GM12864 (cell line): ENCODE results near the gene APOBEC3B.
"Not testable (repeated sequence)": the region's sequence is repeated elsewhere in the genome, so short reads cannot be mapped to it uniquely, and the experiment has no call there.

ENCODE experiments used
- DNase-seq: peaks from one replicate; pipeline ENCODE4 v3.0.0-alpha.2; 2011; ENCODE audit warnings: low read depth
- H3K4me3 ChIP-seq: 2 replicates; pipeline ENCODE4 v1.5.1; 2011; ENCODE audit warnings: mild to moderate bottlenecking, low read depth, low read length, control low read depth
- TF ChIP-seq, protein P1 (sequence below): IDR thresholded peaks from 2 replicates; pipeline ENCODE4 v1.5.1; 2011; ENCODE audit warnings: low read depth, mild to moderate bottlenecking, moderate library complexity, low read length, control low read depth, inconsistent platforms; ENCODE audit errors: missing control alignments

APOBEC3B gene

DNA sequence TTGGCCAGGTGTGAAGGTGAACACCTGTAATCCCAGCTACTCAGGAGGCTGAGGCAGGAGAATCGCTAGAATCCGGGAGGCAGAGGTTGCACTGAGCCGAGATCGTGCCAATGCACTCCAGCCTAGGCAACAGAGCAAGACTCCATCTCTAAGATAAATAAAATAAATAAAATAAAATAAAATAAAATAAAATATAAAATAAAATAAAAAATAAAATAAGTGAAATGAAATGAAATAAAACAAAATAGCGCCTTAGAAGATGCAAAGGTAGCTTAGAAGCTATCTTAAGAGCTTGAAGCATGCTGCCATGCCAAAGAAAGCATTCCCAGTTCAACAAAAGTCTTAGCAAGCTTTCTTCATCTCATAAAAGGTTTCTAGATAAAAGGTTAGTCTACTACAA is 25.0 kb downstream of the APOBEC3B start:
- TF ChIP-seq, protein P1, sequence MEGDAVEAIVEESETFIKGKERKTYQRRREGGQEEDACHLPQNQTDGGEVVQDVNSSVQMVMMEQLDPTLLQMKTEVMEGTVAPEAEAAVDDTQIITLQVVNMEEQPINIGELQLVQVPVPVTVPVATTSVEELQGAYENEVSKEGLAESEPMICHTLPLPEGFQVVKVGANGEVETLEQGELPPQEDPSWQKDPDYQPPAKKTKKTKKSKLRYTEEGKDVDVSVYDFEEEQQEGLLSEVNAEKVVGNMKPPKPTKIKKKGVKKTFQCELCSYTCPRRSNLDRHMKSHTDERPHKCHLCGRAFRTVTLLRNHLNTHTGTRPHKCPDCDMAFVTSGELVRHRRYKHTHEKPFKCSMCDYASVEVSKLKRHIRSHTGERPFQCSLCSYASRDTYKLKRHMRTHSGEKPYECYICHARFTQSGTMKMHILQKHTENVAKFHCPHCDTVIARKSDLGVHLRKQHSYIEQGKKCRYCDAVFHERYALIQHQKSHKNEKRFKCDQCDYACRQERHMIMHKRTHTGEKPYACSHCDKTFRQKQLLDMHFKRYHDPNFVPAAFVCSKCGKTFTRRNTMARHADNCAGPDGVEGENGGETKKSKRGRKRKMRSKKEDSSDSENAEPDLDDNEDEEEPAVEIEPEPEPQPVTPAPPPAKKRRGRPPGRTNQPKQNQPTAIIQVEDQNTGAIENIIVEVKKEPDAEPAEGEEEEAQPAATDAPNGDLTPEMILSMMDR = no peak
- no peak overlapping the region for H3K4me3 ChIP-seq
- no peak for DNase-seq

DNA sequence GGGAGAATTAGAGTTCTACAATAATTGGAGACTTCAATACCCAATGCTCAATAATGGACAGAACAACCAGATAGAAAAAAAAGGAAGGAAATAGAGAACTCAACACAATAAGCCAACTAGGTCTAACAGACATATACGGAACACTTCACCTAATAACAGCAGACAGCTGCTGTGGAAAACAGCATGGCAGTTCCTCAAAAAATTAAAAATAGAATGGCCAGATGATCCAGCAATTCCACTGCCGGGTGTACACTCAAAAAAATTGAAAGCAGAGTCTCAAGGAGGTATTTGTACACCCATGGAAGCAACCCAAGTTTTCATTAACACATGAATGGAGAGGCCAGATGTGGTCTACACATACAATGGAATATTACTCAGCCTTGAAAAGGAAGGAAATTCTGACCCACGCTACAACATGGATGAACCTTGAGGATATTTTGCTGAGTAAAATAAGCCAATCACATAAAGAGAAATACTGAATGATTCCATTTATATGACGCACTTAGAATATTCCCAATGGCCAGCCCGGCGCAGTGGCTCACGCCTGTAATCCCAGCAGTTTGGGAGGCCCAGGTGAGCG is 26.2 kb downstream of the APOBEC3B start:
- DNase-seq, H3K4me3 ChIP-seq: not testable (repeated sequence)

DNA sequence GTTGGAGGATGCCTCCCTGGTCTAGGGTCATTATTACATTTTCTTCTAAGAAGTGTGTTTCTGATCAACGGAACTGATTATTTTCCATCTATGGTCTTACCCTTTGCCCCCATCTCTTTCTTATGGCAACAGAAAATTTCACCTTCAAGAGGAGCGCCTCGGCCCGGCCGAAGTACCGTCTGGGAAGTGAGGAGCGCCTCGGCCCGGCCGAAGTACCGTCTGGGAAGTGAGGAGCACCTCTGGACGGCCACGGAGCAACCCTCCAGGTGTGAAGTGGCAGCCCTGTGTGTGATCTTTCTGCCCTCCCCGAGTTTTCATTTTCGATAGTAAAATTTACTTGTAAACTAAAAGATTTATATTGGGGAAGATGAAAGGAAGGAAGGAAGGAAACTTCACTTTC is 28.8 kb downstream of the APOBEC3B start:
- TF ChIP-seq, protein P1 = no peak
- DNase-seq = no peak
- H3K4me3 ChIP-seq = no peak overlapping the region

DNA sequence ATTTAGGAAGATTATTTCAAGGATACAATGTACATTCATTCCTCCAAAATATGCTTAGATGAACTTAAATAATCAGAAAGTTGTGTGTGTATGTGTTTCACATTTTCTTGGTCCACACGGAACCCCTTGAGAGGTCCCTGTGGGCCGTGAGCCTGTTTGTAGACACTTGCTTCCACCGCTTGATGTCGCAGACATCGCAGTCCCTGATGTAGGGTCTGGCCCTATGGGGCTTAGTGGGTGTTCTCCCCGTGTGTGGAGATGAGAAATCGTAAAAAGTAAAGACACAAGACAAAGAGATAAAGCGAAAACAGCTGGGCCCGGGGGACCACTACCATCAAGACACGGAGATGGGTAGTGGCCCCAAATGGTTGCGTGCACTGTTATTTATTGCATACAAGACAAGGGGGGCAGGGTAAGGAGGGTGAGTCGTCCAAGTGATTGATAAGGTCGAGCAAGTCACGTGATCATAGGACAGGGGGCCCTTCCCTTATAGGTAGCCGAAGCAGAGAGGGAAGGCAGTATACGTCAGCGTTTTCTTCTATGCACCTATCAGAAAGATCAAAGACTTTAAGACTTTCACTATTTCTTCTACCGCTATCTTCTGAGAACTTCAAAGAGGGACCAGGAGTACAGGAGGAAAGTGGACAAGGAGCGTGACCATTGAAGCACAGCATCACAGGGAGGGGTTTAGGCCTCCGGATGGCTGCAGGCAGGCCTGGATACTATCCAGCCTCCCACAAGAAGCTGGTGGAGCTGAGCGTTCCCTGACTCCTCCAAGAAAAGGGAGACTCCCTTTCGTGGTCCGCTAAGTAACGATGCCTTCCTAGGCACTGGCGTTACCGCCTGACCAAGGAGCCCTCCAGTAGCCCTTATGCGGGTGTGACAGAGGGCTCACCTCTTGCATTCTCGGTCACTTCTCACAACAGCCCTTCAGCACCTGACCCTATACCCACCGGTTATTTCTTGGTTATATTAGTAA is 30.7 kb downstream of the APOBEC3B start:
- no peak overlapping the region; the same call in 1 of the 2 replicates for H3K4me3 ChIP-seq
- no peak for DNase-seq
- TF ChIP-seq, protein P1 = no peak

DNA sequence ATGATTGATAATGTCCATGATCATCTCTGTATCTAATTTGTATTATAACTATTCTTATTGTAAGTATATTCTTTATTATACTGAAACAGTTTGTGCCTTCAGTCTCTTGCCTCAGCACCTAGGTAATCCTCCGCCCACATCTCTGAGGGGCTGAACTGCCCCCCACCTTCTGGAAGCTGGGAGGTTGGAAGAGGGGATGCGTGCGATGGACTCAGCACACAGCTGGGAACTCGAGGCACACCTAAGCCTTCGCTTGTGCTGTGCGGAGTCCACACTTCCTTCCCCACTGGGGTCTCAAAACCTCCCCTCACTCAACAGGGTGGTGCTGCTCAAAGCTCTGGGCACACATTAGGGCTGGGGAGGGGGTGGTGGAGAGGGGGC is 31.4 kb downstream of the APOBEC3B start:
- DNase-seq = not testable (repeated sequence)
- H3K4me3 ChIP-seq = peak overlapping the region; percentile 60

DNA sequence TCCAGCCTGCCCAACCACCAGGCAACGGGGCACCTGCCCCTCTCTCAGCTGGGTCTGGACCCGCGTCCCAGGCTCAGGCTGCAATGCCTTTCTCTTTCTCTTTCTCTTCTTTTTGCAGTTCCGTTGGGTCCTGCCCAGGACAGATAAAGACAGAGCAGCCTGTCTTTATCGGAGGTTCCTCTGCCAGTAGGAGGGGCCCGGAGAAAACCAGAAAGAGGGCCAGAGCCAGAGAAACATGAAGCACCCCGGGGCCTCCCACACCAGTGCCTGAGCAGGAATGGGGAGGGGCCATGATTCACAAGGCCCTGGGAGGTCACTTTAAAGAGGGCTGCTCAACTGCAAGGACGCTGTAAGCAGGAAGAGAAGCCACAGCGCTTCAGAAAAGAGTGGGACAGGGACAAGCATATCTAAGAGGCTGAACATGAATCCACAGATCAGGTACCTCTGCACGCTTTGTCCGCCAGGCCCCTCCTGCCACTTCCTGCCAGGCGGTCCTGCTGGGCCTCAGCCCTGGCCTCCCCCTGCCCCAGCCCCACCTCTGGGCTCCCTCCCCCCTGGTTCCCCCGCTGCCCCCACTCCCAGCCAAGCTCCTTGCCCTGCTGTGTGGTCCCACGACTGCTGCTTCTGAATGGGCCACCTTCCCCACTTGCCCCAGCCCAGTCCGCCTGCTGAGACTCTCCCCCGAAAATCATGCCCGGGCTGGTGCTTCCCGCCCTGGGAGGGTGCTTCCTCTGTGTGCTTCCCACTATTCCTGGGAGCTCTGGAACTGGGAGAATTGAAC is 32.0 kb downstream of the APOBEC3B start, which contains the start of gene APOBEC3C:
TSS of gene APOBEC3C (plus strand) at position 316 of the 781 bp plus-strand sequence. CDS start at position 422, 106 bp downstream.
- TF ChIP-seq, protein P1 = no peak
- peak; percentile 80 for DNase-seq
- H3K4me3 ChIP-seq = peak within 1 kb of the TSS; percentile 60

DNA sequence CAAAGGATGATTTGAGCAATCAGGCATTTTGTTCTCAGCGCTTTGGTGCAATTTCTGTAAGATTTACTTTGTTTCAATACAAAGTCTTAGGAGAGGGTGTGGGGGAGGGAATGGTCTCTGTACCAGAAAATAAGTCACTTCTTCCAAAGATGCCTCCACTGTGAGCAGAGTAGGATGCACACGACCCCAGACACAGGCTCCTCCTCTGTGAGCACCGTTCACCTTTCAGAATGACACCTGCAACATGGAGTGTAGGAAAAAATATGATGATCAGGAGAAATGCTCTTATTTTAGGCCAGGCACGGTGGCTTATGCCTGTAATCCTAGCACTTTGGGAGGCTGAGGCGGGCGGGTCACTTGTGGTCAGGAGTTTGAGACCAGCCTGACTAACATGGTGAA is 32.6 kb downstream of the APOBEC3B start:
- not testable (repeated sequence) for DNase-seq
- peak overlapping the region; percentile 60 for H3K4me3 ChIP-seq

DNA sequence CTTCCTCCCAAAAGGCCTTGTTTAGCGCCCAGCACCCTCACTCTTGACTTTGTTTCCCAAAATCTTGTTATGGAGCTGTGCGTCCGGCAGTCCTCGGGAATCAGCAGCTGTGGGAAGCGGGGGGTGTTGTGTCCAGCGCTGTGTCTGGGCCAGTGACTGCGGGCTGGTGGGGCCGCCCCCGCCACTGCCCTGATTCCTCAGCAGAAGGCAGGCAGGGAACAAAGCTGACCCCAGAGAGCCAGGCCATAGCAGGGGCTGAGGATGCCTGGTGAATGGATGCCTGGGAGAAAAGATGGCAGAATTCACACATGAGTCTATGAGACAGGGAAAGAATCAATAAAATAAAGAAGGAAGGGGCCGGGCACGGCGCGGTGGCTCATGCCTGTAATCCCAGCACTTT is 34.4 kb downstream of the APOBEC3B start:
- H3K4me3 ChIP-seq = no peak overlapping the region
- TF ChIP-seq, protein P1 = no peak
- no peak for DNase-seq
